UCSD-AML1 (cell line): ENCODE results near the gene PRTFDC1.
"Not testable (repeated sequence)": the region's sequence is repeated elsewhere in the genome, so short reads cannot be mapped to it uniquely, and the experiment has no call there.

Experiments
- DNase-seq: peaks from one replicate; lab custom pipeline; 2025; ENCODE audit not compliant: unreplicated experiment; lab: John Stamatoyannopoulos, UW

Gene PRTFDC1

DNA sequence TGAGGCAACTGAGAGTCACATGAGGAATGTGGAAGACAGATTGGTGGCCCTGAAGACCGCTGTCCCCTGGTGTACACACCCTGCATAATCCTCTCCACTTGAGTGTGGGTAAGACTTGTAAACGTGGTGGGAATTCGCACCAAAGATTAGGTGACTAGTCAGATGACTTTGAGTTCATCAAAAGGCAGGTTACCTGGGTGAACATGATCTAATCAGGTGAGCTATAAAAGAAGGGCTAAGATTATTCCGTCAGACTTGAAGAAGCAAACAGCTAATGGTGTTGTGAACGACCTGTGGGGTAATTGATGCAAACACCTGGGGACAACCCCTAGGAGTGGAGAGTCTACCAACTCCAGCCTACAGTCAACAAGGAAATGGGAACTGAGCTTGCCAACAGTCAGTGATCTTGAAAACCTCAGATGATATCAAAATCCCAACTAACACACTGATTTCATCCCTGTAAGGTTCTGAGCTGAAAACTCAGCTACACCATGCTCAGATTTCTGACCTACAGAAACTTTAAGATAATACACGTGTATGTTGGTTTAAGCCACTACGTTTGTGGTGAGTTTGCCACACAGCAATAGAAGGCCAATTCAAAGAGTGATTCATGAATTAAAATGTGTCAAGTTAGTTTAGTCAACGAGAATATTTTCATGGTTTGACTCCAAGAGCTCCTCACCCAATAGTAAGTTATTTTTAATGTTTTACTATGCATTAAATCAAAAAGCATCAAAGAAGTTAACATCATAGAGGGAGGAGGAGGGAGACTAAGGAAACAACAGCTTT, 16.7 kb downstream of the PRTFDC1 start:
- no peak for DNase-seq

DNA sequence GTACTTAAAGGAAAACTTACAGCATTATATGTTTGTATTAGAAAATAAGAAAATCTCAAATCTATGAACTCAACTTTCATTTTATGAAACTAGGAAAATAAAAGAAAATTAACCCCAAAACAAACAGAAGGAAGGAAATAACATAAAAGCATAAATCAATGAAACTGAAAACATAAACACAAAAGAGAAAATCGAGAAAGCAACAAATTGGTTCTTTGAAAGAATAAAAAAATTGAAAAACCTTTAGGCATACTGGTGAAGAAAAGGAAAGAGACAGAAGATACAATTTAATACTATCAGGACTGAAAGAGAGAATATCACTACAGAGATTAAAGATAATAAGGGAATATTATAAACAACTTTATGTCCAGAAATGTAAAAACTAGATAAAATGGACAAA, 21.2 kb downstream of the PRTFDC1 start:
- no peak for DNase-seq

DNA sequence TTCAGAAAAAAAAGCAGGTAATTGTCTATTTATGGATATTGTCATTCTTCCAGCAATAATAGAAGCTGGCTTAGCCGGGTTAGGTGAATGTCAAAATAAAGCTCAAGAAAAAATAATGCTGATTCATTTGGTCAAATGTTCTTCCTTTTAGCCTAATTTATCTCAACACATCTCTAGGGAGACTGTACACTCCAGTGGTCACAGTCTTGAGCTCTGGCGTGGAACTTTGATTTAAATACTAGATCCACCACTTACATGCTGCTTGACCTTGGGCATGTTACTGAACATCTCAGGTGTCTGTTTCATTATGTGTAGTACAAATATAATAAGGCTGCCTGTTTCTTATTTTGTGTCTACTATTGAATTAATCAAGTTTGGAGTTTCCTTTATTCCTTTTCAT, 22.0 kb downstream of the PRTFDC1 start:
- no peak for DNase-seq

DNA sequence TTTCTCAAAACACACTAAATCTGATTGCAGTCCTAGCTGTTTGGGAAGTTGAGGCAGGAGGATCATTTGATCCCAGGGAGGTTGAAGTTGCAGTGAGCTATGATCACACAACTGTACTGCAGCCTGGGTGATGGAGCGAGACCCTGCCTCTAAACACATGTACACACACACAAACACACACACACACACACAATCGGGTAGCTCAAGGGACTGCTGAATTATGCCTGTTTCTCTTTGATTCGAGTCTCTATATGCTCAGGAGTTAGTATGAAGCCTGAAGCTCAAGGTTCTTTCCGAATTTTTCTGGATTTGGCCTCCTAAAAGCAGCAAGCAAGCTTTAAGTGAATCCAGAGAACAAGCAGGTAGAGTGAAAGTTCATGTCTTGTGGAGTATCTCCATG, 22.5 kb downstream of the PRTFDC1 start:
- no peak for DNase-seq

DNA sequence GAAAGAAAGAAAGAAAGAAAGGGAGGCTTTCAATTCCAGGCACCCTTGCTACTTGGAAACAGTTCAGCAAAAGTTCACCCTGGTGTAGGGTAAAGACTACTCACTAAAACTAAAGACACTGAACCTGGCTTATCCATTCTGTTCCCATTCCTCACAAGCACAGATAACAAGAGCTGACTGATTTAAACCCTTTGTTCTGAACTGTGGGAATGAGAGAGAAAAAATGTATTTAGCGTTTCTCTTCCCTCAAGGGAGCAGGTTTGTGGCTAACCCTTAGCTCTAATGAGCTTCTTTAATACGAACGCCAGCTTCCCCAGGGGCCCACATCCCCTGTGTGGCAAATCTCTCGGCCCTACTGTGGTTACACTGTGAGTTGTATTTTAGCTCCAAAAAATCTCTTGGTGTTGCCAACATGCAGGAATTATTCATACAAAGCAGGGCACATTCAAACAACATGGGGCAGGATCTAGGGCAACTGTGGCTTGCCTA, 23.3 kb downstream of the PRTFDC1 start:
- no peak for DNase-seq

DNA sequence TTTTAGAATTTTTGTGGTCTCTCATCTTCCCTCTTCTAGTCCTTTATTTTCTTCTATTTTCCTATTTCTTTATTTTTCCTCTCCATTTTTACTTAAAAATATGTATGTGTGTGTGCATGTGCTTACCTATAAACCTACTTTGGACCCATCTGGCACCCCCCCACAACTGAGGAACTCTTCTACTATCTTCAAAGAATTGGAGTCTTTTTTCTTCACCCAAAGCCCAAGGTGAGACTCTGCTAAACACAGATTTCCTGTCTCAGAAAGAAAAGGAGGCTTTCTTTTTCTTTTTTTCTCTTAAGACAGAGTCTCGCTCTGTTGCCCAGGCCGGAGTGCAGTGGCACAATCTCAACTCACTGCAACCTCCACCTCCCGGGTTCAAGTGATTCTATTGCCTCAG, 24.2 kb downstream of the PRTFDC1 start:
- no peak for DNase-seq

DNA sequence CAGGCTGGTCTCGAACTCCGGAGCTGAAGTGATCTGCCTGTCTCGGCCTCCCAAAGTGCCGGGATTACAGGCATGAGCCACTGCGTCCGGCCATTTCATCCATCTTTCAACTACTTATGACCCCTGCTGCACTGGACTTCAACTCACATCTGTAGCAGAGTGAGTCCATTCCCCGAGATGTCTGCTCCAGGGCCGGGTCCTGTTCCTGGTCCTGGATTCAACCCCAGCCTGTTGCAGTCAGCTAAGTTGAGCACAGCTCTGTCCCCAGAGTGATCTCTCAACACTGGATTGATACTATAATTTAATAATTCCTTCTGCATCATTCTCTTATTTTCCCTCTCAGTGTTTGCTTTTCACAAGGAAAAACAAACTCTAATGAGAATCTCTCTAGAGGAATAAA, 25.8 kb downstream of the PRTFDC1 start:
- no peak for DNase-seq

DNA sequence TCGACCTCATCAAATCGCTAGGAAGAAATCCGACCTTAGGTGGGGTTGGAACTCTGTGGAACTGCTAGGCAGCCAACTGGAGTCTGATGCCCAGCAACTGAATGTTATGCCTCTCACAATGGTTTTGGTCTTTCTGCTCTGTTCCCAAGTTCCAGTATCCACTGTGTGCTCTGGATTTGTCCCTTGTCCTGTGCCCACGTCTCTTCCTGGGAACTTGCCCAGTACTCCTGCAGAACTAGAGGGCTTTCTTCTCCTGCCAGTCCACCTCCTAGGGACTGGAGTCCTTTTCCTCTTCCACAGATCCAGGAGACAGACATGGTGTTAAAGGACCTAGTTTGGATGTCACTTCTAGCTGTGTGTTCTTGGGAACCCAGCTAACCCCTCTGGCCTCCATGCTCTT, 26.6 kb downstream of the PRTFDC1 start:
- DNase-seq = no peak

DNA sequence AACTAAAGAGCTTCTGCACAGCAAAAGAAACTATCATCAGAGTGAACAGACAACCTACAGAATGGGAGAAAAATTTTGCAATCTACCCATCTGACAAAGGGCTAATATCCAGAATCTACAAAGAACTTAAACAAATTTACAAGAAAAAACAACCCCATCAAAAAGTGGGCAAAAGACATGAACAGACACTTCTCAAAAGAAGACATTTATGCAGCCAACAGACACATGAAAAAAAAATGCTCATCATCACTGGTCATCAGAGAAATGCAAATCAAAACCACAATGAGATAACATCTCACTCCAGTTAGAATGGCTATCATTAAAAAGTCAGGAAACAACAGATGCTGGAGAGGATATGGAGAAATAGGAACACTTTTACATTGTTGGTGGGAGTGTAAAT, 27.9 kb downstream of the PRTFDC1 start:
- DNase-seq = not testable (repeated sequence)

DNA sequence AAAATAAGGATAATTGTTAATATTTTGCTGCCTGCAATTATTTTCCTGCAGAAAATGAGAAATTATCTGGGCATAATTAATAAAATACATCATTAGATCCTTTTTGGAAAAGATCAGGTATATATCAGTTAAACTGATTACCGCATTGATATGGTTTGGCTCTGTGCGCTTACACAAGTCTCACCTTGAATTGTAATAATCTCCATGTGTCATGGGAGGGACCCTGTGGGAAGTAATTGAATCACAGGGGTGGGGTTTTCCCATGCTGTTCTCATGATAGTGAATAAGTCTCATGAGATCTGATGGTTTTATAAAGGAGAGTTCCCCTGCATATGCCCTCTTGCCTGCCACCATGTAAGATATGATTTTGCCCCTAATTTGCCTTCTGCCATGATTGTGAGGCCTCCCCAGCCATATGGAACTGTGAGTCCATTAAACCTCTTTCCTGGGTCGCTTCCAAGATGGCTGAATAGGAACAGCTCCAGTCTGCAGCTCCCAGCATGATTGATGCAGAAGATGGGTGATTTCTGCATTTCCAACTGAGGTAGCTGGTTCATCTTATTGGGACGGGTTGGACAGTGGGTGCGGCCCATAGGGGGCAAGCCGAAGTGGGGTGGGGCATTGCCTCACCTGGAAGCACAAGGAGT, 30.1 kb downstream of the PRTFDC1 start:
- DNase-seq = not testable (repeated sequence)

DNA sequence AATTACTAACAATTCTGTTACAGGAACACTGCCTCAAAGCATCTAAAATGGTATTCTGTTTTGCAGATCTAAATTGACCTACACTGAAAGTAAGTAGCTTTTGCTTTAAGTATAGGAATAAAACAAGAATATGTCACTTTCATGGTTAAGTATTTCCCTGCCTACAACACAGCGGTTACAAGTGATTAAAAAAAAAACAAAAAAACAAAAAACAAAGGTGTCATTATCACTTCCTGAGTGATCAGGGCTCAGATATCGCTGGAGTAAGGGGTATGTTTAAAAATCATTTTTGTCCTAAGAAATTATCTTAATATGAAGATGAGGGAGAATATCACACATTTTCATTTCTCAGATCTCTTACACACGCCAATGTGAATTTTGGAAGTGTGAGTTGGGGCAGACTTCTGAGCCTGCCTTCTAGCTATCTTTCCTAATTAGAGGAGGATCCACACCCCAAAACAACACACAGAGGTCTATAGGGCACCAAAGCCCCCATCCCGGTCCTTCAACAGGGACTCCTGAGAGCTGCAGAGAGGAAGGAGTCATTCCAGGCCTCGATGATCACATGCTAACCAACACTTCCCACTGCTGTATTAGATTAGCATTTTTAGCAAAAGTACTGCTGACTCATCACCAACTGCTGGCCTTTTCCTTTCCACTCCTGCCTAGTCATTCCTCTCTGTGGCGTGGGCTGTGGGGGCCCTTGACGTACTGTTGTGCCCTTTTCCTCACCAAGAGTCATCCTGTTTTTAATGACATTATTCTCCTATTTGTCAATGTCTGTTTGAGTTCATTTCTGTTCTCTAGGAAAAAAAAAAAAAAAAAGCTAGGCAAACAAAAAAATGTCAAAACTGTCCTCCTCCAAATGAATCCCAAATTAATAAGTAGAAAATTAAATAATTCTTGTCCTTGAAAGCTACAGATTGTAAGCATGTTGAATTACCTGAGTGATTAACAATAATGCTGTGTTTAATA, 31.2 kb downstream of the PRTFDC1 start:
- DNase-seq = peak; percentile 86

DNA sequence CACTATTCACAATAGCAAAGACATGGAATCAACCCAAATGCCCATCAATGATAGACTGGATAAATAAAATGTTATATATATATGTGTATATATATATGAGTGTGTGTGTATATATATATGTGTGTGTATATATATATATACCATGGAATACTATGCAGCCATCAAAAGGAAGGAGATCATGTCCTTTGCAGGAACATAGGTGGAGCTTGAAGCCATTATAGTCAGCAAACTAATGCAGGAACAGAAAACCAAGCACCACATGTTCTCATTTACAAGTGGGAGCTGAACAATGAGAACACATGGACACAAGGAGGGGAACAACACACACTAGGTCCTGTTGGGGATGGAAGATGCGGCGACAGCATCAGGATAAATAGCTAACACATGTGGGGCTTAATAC, 32.2 kb downstream of the PRTFDC1 start:
- DNase-seq = not testable (repeated sequence)

DNA sequence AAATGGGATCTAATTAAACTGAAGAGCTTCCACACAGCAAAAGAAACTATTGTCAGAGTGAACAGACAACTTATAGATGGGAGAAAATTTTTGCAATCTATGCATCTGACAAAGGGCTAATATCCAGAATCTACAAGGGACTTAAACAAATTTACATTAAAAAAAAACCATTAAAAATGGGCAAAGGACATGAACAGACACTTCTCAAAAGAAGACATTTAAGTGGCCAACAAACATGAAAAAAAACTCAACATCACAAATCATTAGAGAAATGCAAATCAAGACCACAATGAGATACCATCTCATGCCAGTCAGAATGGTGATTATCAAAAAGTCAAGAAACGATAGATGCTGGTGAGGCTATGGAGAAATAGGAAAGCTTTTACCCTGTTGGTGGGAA, 32.8 kb downstream of the PRTFDC1 start:
- not testable (repeated sequence) for DNase-seq

DNA sequence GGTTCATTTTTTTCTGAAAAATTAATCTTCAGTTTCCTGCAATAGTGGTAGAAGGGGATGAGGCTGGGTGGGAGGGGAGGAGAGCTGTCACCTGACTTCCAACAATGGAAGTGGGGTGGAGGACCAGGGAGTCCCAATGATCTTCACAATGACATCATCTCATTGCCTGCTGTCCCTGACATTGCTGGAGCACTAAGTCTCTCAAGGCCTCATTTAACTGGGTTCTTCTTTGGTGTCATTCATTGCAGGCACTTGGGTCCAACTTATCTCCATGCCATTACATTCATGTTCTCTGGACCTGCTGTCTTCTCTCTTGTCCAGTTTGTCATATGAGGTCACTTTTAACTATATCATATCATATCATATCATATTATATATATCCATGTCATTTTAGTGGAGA, 34.4 kb downstream of the PRTFDC1 start:
- no peak for DNase-seq

DNA sequence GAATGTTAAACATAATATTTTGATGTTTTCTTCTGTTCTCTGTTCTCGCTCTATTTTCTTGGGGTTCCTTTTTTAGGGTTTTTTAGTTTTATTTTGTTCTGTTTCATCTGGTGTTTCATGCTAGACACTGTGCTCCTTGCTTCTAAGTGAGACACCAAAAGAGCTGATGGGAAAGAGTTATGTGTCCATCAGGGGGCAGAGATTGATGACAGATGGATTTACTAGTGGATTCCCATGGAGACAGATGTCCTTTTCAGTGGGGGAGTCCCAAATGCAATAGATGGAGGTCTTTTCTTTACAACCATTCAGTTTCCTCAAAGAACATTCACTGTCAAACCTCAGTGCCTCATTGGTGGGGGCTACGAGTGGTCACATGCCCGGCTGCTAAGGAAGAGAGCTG, 34.9 kb downstream of the PRTFDC1 start:
- DNase-seq = no peak

DNA sequence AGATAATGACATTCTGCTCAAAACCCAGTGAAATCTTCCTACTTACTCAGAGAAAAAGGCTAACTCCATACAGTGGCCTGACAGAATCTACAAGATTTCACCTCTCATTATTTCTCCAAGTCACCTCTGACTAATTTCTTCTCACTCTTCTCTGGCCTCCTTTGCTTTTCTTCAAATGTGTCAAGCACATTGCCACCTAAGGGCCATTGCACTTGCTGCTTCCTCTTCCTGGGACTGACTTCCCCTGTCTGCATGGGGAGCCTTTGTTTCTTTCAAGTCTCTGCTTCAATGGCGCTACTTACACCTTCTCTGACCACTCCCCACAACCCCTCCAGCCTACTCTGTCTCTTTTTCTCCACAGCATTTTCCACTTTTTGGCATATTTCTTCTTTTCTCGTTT, 36.0 kb downstream of the PRTFDC1 start:
- no peak for DNase-seq

DNA sequence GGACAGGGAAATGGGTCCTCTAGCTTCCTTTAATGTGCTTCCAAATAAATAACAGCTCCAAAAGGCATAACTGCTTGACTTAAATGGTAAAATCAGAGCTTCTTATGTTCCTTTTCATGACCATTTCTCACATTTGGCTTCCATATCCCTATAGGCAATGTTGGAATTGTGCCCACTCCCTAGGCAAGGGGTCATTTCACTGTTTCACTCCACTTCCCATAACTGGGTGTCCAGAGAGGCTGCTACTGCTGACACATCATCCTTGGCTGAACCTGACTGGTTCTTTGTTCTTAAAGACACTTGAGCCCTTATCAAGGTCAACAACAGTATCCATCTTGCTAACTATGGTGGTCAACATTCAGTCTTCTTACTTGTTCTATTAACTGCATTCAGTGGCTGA, 37.1 kb downstream of the PRTFDC1 start:
- DNase-seq = no peak

DNA sequence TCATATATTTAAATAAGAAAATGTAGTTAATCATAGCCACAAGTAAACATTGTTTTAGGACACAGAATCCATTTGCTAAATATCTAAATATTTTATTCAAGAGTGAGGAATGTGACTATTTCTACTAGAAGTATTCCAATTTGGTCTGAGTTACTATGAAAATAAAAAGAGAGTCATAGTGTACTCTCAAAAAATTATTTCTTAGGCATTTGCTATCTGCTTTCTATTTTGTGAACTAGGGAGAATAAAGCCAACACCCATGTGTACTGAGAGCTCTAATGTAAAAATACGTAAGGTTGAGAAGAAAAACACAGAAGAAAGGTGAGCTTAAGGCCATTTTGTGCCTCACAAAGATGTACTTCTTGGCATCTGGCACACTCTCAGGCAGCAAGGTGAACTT, 38.3 kb downstream of the PRTFDC1 start:
- DNase-seq = no peak

DNA sequence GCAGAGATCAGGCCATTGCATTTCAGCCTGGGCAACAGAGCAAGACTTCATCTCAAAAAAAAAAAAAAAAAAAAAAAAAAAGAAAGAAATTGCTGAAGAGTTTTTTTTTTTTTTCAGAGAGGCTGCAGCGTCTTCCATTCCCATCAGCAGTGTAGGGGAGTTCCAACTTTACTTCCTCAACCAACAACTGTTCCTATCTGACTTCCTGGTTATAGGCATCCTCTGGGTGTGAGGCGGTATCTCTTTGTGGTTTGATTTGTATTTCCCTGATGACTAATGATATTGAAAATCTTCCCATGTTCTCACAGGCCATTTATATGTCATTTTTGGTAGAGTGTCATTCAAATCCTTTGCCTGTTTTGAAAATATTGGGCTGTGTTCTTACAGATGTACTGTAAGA, 40.2 kb downstream of the PRTFDC1 start:
- DNase-seq = no peak

DNA sequence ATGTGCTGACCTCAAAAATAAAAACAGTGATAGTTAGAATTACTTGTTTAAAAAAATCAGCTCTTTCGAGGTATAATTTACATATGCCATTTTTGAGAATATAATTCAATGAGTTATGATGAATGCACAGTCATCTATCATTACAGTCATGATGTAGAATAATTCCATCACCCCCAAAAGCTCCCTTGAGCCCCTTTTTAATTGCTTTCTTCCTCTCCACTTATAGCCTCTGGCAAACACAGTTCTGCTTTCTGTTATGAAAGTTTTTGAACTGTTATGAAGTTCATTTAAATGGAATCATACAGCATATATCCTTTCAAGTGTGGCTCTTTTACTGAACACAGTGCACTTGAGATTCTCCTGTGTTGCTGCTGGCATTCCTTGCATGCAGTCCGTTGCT, 41.4 kb downstream of the PRTFDC1 start:
- no peak for DNase-seq

DNA sequence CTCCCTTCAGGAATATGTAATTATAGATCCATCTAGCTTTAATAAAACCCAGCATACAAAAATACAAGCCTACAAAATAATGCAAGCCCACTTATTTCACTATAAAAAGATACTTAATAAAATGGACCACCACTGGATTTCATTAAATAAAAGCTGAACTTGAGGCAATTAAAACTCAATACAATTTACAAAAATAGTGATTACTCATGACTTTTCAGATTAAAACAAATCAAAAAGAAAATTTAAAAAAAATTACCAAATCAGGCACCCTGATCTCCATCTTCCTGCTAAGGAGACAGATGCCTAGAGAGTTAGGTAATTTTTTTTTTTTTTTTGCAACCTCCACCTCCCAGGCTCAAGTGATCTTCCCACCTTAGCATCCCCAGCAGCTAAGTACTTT, 41.8 kb downstream of the PRTFDC1 start:
- DNase-seq = no peak
